CD4-positive, alpha-beta T cell (primary cell): Measurements from ENCODE around the gene LRP6. TPM values are rescaled to one million over a fixed set of nuclear protein-coding genes. Genes with fewer than 3 reads are reported as not detected.

Experiments used
- ATAC-seq: fragments of 200-7000 bp; cut with Tn5 transposase; one replicate; pipeline ENCODE4 v1.10.0; 2022; ENCODE audit warnings: mild to moderate bottlenecking; ENCODE audit not compliant: poor library complexity
- CTCF ChIA-PET: fragments of 350-600 bp; sonication (Branson Sonifier 250); formaldehyde crosslinking; loops from one replicate; lab custom pipeline; 2021; ENCODE audit warnings: antibody characterized with exemption, inconsistent platforms; lab: Charles Lee
- POLR2A ChIA-PET: fragments of 350-600 bp; sonication (Branson Sonifier 250); formaldehyde crosslinking; loops from one replicate; lab custom pipeline; 2021; ENCODE audit warnings: antibody characterized with exemption, inconsistent platforms; lab: Charles Lee
- DNase-seq, 14 experiments: peaks; one replicate each; pipeline ENCODE4 v3.0.0-alpha.2; 2013 to 2020; ENCODE audit warnings: mixed read lengths in 2 of 14
- H3K27ac ChIP-seq, 2 donors: one replicate each; pipeline versions ENCODE4 v1.5.1 to v1.7.0; 2013; ENCODE audit warnings: low read length in 2 of 2, low read depth in 1 of 2, mild to moderate bottlenecking in 1 of 2
- H3K27me3 ChIP-seq, 2 experiments: 1 replicate in 1 of 2; 2 replicates in 1 of 2; pipeline versions ENCODE4 v1.6.1 to v1.7.0; 2013; ENCODE audit warnings: low read length in 2 of 2, control low read depth in 1 of 2, mild to moderate bottlenecking in 1 of 2, moderate library complexity in 1 of 2; ENCODE audit not compliant: insufficient read depth in 2 of 2, control insufficient read depth in 1 of 2
- H3K36me3 ChIP-seq: one replicate; pipeline ENCODE4 v1.6.1; 2013; ENCODE audit warnings: low read length, control low read depth; ENCODE audit not compliant: insufficient read depth
- H3K4me1 ChIP-seq: one replicate; pipeline ENCODE4 v1.6.1; 2013; ENCODE audit warnings: low read length, control low read depth; ENCODE audit not compliant: insufficient read depth
- H3K4me3 ChIP-seq: one replicate; pipeline ENCODE4 v1.5.1; 2013; ENCODE audit warnings: mild to moderate bottlenecking, low read length, moderate library complexity
- H3K9me3 ChIP-seq, 2 experiments: 1 replicate in 1 of 2; 2 replicates in 1 of 2; pipeline versions ENCODE4 v1.6.1 to v1.7.0; 2013; ENCODE audit warnings: low read length in 2 of 2, mild to moderate bottlenecking in 2 of 2, control low read depth in 1 of 2, moderate library complexity in 1 of 2; ENCODE audit not compliant: control insufficient read depth in 1 of 2, insufficient read depth in 1 of 2
- H3K27ac Mint-ChIP-seq: one replicate; pipeline ENCODE4 v1.8.0; 2020; ENCODE audit warnings: mixed read lengths
- H3K27me3 Mint-ChIP-seq: one replicate; pipeline ENCODE4 v1.8.0; 2021; ENCODE audit warnings: mixed read lengths
- H3K36me3 Mint-ChIP-seq: one replicate; pipeline ENCODE4 v1.8.0; 2021; ENCODE audit warnings: low read depth, mixed read lengths
- H3K4me1 Mint-ChIP-seq: one replicate; pipeline ENCODE4 v1.8.0; 2021; ENCODE audit warnings: low read depth, mixed read lengths
- H3K4me3 Mint-ChIP-seq: one replicate; pipeline ENCODE4 v1.8.0; 2020; ENCODE audit warnings: mild to moderate bottlenecking, mixed read lengths
- H3K9me3 Mint-ChIP-seq: one replicate; pipeline ENCODE4 v1.8.0; 2020; ENCODE audit warnings: mixed read lengths
- intact Hi-C, 2 experiments: fragments of 100-400 bp; cut with DNase I in 1 of 2; cut with micrococcal nuclease in 1 of 2; formaldehyde crosslinking; loops; one replicate each; pipeline versions ENCODE4 v1.15.1 to v1.9.0; 2023 to 2025; cut with DNase I, micrococcal nuclease
- total RNA-seq, 174 experiments: library from RNA in 2 of 174; stranded (reverse) in 2 of 174; gene quantifications; one replicate each; pipeline ENCODE4 v1.2.3 and lab custom pipeline; 2021 to 2026
- TF ChIP-seq, protein P1 (sequence below): fragments of 200-600 bp; IDR thresholded peaks from one replicate; pipeline ENCODE4 v1.8.0; 2022; ENCODE audit warnings: antibody characterized with exemption, mild to moderate bottlenecking

Gene LRP6
- total RNA-seq, 2 experiments from 2014 or later = 5.2 to 6.8 TPM

DNA sequence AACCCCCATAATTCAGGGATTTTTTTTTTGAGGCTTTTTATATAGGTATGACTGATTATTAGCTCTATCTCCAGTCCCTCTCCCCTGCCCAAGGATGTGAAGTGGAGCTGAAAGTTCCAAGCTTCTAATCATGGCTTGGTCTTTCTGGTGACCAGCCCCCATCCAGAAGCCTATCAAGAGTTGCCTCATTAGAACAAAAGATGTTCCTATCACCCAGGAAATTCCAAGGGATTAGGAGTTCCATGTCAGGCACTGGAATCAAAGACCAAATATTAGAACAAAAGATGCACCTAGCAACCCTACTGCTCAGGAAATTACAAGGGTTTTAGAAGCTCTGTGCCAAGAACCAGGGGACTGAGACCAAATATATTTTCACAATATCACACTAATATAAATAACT, 29.9 kb downstream of the LRP6 start:
- ChIA-PET CTCF (no interaction called here), POLR2A (interaction anchor here (0.9 kb wide), 1 partner anchor 29 kb away, joined by 3 read pairs; no protein-coding TSS in a partner anchor)
- Histone ChIP-seq H3K27me3 (no peaks in the 10 kb centered on the region), H3K27ac (no peak overlapping the region), H3K9me3 (peaks cover 0 to 11% of the 10 kb centered on the region in 2 experiments), H3K36me3 (no peaks in the 10 kb centered on the region), H3K4me1 (no peaks in the 10 kb centered on the region), H3K4me3 (no peak overlapping the region)
- TF ChIP-seq, protein P1, sequence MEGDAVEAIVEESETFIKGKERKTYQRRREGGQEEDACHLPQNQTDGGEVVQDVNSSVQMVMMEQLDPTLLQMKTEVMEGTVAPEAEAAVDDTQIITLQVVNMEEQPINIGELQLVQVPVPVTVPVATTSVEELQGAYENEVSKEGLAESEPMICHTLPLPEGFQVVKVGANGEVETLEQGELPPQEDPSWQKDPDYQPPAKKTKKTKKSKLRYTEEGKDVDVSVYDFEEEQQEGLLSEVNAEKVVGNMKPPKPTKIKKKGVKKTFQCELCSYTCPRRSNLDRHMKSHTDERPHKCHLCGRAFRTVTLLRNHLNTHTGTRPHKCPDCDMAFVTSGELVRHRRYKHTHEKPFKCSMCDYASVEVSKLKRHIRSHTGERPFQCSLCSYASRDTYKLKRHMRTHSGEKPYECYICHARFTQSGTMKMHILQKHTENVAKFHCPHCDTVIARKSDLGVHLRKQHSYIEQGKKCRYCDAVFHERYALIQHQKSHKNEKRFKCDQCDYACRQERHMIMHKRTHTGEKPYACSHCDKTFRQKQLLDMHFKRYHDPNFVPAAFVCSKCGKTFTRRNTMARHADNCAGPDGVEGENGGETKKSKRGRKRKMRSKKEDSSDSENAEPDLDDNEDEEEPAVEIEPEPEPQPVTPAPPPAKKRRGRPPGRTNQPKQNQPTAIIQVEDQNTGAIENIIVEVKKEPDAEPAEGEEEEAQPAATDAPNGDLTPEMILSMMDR = no peak
- Mint-ChIP-seq H3K9me3 (no peaks in the 10 kb centered on the region), H3K36me3 (no peaks in the 10 kb centered on the region), H3K4me1 (peaks cover 44% of the 10 kb centered on the region), H3K27me3 (no peaks in the 10 kb centered on the region), H3K27ac (no peak overlapping the region), H3K4me3 (no peak overlapping the region)
- intact Hi-C loops = no loop called here
- ATAC-seq (no peak), DNase-seq (no peak)

DNA sequence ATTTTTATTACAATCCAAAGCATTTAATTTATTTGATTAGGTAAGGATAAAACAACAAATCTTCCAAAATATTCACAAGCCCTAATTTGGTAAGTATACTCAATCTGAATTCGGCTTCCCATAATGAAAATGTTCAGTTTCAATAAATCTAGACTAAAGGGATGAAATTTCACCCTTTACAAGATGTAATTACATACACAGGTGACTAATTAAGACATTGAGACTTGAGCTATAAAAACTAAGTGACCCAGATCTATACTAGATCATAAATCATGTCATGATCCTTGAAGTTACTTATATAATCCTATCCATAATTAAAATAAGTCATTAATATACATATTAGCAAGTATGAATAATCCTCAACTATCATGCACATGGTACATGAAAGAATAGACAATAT, 36.6 kb downstream of the LRP6 start:
- CTCF ChIA-PET = no interaction called here
- H3K36me3 Mint-ChIP-seq = peaks cover 6% of the 10 kb centered on the region
- H3K9me3 Mint-ChIP-seq = peaks cover 4% of the 10 kb centered on the region
- H3K4me1 Mint-ChIP-seq = peaks cover 12% of the 10 kb centered on the region
- H3K4me3 ChIP-seq = no peak overlapping the region
- H3K27me3 ChIP-seq = no peaks in the 10 kb centered on the region
- TF ChIP-seq, protein P1 = no peak
- intact Hi-C loops = no loop called here
- POLR2A ChIA-PET = no interaction called here
- DNase-seq (no peak), ATAC-seq (no peak)
- H3K4me1 ChIP-seq = no peaks in the 10 kb centered on the region
- H3K4me3 Mint-ChIP-seq = no peak overlapping the region
- H3K9me3 ChIP-seq = peaks cover 3 to 8% of the 10 kb centered on the region in 2 experiments
- H3K27me3 Mint-ChIP-seq = no peaks in the 10 kb centered on the region
- no peaks in the 10 kb centered on the region for H3K36me3 ChIP-seq
- no peak overlapping the region for H3K27ac Mint-ChIP-seq
- H3K27ac ChIP-seq = no peak overlapping the region

DNA sequence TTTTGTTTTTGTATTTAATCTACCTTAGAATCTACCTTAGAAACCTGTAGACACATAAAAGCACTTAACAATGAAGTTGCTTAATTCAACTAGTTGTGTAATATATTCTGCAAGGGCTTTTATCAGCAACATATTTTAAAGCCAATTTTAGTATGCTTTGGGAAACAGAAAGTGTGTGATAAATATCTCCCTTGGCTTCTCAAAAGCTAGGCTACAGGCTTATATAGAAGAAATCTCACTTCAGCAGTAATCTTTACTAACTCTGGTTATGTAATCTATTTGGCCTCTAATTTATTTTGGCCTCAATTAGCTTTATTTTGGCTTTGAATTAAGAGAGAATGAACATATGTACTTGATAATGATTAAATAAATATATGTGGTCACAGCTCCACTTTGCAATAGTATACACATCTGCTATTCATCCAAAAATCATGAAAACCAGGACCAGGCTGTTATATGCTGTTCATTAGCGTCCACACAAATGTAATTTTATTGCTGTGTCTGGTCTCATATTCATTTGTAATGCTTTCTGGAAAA, 37.2 kb downstream of the LRP6 start:
- POLR2A ChIA-PET = no interaction called here

More for the DNA sequence above, 37.2 kb downstream of the LRP6 start:
- no peak overlapping the region for H3K27ac ChIP-seq
- ATAC-seq (no peak), DNase-seq (no peak)
- H3K4me3 Mint-ChIP-seq = no peak overlapping the region
- no peaks in the 10 kb centered on the region for H3K36me3 ChIP-seq
- no peak overlapping the region for H3K4me3 ChIP-seq
- peaks cover 12% of the 10 kb centered on the region for H3K4me1 Mint-ChIP-seq
- peaks cover 5% of the 10 kb centered on the region for H3K9me3 Mint-ChIP-seq
- H3K36me3 Mint-ChIP-seq = peaks cover 10% of the 10 kb centered on the region
- no peaks in the 10 kb centered on the region for H3K27me3 Mint-ChIP-seq
- TF ChIP-seq, protein P1 = no peak
- CTCF ChIA-PET = no interaction called here
- H3K4me1 ChIP-seq = no peaks in the 10 kb centered on the region
- intact Hi-C loops = no loop called here
- no peak overlapping the region for H3K27ac Mint-ChIP-seq
- H3K27me3 ChIP-seq = no peaks in the 10 kb centered on the region
- H3K9me3 ChIP-seq = peaks cover 3 to 8% of the 10 kb centered on the region in 2 experiments
